Inferior parietal cortex (tissue), 1 donor: ENCODE data around the gene MSX2.

Experiments
- DNase-seq: peaks from one replicate; pipeline ENCODE4 v3.0.0-alpha.2; 2016; ENCODE audit errors: extremely low spot score

MSX2 gene

DNA sequence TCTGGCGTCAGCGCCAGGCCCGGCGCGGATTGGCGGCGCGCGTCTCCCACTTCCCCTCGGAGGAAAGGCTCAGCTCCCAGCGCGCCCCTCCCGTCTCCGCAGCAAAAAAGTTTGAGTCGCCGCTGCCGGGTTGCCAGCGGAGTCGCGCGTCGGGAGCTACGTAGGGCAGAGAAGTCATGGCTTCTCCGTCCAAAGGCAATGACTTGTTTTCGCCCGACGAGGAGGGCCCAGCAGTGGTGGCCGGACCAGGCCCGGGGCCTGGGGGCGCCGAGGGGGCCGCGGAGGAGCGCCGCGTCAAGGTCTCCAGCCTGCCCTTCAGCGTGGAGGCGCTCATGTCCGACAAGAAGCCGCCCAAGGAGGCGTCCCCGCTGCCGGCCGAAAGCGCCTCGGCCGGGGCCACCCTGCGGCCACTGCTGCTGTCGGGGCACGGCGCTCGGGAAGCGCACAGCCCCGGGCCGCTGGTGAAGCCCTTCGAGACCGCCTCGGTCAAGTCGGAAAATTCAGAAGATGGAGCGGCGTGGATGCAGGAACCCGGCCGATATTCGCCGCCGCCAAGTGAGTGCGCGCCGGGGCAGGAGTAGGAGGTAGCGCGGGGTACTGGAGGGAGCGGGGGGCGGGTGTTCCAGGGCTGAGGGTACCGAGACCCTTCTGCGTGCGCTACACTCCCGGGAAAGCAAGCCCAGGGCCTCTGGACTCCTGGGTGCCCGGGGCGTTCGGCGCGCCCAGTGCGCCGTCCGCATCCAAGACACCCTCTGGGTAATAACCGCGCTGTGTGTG is at the start of gene MSX2:
TSS of gene MSX2 (plus strand) at position 99 of the 777 bp plus-strand sequence. CDS start at position 177, 78 bp downstream.
- peak; percentile 22 for DNase-seq

DNA sequence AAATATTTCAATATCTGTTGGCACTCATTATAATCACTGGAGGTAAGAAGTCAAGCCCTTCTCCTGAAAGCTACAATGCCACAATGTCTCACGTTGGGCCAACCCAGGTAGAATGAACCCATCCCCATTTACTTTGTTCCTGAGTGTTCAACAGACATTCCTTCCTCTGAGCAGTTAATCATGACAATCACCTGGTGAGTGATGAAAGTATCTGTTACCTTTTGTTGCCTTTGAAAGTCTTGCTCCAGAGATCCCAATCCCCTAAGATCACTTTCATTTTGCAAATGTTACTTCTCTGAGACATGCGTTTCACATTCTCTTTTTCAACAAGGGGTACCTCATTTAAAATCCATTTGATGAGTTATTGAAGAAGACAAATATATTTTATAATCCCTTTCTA is 49.3 kb upstream of the MSX2 start:
- DNase-seq: no peak

DNA sequence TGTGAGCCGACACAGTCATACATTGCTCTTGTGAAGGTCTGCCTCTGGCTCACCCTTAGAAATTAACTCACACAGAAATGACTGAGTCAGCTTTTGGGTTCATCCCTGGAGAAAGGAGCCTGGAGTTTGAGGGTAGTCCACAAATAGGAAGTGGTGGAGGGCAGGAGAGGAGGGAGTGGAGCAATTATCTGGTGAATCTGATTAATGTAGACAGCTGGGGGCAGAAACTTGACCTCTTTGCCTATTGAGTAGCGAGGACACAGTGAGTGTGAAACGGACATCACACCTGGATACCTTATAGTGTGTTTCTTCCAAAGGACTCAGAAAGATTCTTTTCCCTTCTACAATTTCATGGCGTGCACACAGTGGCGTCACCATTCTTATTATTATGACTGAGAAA is 48.5 kb upstream of the MSX2 start:
- no peak for DNase-seq

DNA sequence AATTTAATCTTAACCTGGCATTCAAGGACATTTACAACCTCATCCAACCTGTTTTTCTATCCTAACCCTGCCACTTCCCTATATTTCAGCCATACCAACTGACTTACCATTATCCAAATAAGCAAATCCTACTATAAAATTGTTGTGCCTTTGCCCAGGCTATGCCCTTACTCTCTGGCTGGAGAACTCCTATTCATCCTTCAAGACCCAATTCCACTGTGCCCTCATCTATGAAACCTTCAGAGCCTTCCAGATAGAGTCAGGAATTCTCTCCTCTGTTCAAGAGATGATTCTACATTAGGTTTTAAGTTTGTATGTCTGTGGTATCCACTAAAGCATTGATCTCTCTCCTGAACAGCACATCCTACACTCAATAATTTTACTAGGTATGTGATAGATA is 46.3 kb upstream of the MSX2 start:
- no peak for DNase-seq

DNA sequence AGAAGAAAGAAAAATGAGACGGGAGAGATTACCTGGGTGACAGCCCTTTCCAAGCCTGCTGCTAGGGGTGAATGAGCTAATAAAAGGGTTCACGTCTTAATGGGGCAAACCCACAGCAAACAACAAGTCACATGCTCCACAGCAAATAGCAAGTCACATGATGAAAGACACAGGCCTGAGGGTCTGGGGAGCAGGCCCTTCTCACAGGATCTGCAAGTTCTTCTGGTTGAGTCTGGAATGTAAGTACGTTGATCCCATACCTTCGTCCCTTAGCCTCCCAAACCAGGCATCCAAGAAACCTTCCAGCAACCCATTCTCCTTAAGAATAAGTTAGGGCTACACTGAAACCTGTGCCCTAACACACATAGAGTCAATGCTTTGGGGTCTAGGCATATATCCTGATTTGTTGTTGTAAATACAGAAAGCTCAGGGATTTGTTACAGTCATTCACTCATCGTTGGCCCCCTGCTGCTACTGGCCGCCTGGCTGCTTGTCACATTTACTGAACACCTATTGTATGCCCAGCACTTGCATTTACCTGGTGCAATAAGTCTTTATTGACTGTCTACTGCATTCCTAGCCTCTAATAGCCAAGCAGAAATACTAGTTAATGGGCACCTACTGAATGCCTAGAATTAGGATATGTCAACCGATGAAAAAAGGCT is 43.3 kb upstream of the MSX2 start:
- no peak for DNase-seq

DNA sequence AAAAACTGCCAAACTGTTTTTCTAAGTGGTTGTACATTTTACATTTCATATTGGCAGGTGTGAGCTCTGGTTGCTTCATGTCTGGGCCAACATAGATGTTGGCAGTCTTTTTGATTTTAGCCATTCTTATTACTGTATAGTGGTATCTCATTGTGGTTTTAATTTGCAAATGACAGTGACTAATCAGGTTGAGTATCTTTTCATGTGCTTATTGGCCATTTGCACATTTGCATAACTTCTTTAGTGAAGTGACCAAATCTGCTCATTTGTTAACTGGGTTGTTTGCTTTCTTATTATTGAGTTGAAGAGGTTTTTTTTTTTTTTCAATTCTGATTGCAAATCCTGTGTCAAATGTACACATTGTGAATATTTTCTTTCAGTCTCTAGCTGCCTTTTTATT is 36.9 kb upstream of the MSX2 start:
- no peak for DNase-seq

DNA sequence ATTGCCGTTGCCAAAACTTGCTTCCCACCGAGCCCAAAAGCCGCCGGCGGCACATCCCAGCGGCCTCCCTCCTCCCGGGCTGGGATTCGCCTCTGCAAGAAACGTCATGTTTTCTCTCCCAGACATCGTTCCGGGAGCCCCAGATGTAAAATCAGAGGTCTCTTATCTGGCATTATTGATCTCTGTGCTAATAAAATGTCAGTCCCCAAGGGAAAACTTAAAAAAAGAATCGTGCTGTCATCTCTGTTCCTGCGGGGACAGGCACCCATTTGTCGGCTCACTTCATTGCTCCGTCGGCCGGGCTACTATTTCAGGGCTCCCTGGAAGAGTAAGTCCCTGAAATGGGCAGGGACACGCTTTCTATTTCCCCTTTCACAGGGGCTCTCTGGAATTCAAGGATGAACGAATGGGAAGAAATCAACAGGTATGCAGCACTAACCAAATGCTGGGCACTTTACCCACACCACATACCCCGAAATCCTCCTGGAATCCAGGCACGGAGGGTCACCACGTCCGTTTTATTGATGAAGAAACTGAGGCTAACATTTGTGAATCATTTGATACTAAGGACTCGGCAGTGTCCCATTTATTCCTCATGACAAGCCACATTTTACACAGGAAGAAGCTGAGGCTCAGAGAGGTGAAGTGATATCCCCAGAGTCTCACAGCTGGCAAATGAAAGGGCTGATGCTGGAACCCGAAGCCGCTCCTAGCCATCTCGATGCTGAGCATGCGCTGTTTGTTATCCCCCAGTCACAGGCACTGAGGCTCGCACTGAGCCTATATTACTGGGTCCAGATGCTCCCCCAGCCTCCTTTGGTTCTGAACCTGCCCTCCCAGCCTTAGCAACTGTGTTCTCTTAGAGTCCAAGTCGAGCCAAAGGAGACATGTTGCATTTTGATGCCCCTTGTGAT is 35.7 kb upstream of the MSX2 start:
- no peak for DNase-seq

DNA sequence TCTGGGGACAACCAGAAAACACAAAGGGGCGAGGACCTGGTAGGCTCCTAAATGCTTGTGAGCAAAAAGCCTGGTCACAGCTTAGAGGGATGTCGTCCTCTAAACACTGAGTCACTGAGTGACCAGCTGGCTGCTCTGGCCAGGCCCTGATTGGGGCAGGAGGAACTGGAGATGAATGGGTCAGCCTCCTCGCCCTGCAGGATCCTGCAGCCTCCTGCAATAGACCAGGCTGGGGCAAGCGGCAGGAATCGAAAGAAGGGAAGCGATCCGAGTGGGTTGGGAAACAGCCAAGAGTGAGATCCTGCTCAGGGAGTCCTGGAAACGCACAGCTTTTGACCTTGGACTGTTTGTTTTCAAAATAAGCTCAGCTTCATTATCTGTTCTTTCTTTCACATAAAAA is 34.1 kb upstream of the MSX2 start:
- DNase-seq: no peak

DNA sequence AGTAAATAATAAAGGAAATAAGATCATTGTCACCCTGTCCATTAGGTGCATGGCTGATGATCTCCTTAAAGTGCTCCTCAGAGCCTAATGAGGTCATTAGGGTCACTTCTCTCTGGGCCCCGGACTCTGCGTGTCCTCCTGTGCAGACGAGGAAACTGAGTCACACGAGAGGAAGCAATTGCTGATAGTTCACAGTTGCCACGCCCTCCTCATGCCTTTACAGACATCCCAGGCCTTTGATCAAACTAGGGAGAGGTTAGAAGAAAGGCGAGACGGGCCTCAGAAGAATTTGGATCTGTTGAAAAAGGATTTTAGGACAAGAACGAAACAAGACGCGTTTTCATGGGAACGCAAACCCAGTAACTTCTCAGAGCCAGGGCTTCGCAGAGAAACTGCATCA is 32.0 kb upstream of the MSX2 start:
- no peak for DNase-seq

DNA sequence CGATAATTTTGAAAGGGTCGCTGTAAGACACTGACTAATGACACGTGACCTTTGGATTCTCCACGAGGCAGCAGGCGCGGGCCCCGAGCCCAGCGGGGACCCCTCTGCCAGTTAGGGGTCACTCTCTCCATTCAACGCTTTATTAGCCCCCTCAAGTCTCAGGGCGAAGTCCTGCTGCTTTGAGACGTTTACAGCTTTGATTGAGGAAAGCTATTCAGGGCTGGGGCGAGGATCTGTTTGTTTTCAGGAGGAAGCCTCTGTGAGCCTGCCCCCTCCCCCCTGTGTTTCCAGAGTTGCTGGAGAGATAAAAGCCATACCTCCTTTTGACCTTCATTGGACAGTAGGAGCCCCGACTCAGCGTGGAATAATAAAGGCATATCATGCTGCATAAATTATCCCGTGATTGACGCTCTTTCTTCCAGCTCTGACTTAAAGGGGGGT is 31.4 kb upstream of the MSX2 start:
- DNase-seq: no peak

DNA sequence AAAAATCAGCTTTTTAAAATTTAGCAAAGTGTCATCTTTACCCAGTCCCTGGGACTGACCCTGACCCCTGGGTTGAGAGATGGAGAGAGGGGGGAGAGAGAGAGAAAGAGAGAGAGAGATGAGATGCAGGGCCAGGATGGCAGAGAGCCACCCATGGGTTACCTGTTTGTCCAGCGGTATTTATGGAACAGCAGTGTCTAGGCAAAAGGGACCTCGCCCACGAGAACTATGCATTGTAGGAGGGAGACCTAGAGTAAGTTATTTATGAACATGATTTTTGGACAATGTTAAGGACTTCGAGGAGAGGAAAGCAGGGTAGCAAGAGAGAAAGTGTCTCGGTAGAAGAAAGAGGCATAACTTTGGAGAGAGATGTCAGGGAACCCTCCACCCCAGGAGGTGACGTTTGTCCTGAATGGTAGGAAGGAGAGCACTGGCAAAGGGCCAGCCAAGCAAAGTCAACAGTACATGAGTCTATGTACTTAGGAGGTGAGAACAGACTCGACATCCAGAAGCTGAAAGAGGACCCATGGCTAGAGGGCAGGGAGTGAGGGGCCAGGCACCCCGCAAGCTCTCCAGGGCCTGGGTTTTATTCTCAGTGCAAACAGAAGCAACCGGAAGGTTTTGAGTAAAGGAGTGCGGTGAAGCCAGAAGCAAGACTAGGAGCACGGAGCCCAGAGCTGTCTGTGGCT is 30.5 kb upstream of the MSX2 start:
- DNase-seq: no peak

DNA sequence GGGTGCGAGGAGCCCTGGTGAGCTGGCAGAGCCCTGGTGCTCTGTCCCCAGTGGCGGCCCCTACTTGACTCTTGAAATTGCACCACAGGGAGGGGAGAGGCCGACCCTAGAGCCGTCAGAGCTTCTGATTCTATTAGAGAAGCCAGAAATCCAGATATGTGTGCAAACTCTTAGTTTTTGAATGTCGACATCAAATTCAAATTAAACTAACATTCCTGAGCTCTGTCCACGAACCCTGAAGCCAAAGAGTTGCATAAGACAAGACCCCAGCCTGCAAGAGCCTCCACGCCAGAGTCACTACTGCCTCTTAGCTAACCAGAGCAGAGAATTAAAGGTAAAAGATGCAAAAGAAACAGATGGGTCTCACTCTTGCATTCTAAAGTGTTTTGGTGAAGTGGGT is 29.8 kb upstream of the MSX2 start:
- DNase-seq: no peak

DNA sequence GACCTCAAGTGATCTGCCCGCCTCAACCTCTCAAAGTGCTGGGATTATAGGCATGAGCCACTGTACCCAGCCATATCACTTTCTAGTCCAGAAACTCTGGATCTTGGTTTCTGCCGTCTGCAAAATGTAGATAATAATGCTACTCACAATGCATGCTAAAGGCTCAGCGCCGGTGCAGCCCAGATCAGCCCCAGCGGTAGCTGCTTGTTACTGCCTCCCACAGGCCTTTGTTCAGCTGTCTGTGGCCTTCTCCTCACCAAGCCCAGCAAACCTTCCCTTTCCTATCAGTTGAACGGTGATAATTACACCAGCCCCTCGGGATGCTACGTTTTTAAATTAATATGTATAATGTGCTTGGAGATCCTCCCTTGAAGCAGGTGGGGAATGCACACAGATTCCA is 26.2 kb upstream of the MSX2 start:
- DNase-seq: no peak

DNA sequence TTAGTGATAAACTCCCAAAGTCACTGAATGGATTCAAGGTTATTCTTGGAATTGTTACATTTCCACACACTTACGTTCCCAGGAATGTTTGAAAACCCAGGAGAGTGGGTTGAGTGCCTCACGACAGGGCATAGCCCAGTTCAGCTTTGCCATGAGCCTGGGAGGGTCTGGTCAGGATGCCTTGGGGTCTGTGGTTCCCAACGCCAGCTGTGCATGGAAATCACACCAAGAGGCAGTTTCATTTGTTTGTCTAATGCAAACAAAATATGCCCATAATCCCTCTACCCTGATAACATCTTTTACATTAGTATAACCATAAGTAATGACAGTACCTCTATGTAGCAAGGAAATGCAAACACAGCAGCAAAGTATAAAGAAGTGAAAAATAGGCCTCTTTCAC is 25.3 kb upstream of the MSX2 start:
- DNase-seq: no peak

DNA sequence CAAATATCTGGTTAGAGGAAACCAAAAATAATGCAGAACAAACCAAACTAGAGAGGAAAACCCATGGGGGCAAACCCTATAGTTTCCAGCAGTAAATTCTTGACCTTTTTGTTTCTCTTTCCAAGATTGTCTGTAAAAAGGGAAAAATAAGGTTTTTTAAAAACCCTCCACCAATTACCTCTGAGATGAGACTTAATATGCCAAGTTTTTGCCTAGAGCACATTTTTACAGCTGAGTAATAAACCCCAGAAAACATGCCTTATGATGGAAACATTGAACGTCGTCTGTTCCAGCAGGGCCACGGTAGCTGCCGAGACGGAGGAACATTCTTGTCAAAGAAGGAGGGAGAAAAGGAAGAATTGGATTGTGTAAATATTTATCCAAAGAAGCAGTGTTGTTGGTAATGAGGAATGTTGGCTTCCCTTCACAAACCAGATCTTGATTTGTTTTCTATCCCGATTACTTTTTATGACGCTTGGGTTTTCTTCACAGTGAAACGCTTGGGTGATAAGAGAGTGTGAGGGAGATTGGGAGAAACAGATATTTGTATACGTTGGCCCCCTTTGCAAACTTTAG is 17.3 kb upstream of the MSX2 start:
- DNase-seq: no peak

DNA sequence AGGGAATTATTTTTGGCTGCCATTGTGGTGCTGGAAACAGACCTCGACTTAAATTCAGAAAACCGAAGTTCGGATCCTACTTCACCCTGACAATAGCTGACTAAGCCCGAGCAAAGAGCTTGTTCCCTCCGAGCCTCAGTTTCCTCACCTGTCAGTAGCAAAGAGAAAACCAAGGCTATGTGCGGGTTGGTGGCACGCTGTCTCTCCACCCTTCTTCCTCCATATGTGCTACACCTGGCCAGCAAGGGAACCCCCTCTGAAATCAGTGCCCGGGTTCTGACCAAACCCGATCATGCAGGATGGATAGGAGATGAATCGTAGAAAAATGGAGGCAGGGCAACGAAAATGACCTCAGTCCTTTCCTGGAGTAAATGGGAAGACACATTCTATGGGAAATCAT is 16.7 kb upstream of the MSX2 start:
- DNase-seq: no peak

DNA sequence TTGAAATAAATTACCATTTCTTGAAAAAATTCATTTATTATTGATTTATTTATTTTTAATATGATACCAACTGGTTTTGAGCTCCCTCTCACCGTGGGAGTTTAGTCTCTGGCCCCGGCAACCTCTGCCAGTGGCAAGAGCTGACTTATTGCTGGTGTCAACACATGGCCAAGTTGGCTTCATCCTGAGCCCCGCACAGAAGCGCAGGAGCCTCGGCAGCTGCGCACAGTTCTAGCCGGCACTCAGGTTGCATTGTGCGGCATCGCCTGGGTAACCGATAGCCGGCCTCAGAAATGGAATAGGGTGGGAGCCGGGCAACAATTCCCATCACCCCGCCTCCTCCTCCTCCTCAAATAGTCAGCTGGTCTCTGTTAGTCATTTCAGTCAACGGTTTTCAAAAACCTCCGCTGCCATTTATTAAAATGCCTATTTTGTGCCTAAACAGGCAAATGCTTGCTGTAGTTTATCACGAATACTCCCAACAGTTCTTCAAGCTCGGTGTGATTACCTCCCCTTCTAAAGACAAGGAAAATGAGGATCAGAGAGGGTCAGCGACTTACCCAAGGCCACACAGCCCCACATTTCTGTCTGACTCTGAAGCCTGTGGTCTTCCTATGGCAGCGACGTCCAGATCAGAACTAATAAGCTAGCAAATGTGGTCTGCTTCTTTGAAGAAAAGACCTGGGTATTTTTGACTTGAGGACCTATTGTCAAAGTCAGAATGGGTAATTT is 15.7 kb upstream of the MSX2 start:
- DNase-seq: no peak

DNA sequence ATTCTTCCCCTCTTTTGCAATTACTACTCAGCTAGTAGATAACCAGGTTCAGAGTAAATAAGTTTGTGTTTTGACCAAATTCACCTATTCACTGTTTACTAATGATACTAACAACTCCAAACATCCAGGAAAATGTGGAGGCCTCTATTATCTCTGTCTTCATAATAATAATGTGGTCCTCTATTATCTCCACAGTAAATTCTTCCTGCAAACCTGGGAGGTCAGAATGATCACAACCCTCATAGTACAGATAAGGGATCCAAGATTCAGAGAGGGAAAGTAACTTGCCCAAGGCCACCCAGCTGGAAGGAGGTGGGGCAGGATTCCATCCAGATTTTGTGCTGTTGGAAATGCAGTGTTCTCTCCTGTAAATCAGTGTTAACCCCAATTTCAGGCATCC is 9.6 kb upstream of the MSX2 start:
- DNase-seq: no peak

DNA sequence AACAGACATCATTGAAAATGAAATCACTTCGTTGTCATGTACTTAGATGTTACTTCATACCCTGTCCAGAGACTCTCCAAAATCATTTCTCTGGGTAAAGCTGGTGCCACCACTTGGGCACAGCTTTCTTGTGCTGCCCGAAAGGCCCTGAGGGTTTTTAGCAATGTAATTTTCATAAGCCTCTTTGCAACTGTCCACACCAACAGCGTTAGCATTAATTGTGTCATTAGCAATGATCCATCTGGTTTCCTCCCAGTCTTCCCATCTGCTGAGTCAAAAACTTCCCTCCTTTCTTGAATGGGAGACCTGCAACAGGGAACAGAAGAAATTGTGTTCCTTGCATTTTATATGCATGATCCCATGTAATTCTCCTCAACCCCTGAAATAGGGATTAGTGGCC is 8.6 kb upstream of the MSX2 start:
- DNase-seq: no peak

DNA sequence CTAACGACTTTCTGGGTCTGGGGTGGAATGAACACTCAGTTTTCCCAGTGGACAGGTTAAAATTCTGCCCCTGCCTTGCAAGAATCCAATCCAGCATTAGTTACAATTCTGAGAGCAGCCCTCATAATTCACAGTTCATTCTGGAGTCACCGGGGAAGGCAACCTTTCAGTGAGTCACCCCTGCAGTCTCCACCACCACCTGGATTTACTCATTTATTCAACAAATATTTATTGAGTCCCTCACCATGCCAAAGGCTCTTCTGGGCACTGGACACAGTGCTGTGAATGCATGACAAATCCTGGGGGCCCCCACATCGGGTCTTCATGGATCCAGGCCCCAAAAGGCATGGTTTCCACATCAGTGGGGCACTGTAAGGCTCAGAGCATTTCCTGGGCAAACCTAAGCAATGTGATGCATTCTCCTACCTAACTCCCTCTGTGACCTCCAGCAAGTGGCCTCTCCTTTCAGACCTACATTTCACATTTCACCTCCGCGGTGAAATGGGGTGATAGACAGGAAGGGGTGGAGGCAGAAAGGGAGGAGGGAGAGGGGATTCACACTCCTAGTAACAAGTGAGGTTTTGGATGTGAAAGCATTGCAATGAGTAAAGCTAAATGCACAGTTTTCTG is 6.4 kb upstream of the MSX2 start:
- DNase-seq: no peak
